A549 (cell line): Measurements from ENCODE around the gene PPM1J. TPM values are rescaled to one million over a fixed set of nuclear protein-coding genes. Genes with fewer than 3 reads are reported as not detected.

Experiments used
- ATAC-seq, 2 experiments: fragments of 200-7000 bp in 1 of 2; fragments of >200 bp in 1 of 2; cut with Nextera tagmentation in 1 of 2; cut with Tn5 transposase in 1 of 2; 3 replicates each; pipeline versions ENCODE4 v1.8.0 to v1.9.1; 2018 to 2020; ENCODE audit warnings: mild to moderate bottlenecking in 1 of 2, moderate library complexity in 1 of 2
- CTCF ChIA-PET: fragments of 300-600 bp; sonication (Branson Sonifier 250); formaldehyde crosslinking; extraction: SDS; loops from one replicate; lab custom pipeline; 2021; ENCODE audit warnings: antibody characterized with exemption, inconsistent platforms; lab: Yijun Ruan, JAX
- POLR2A ChIA-PET: fragments of 350-600 bp; formaldehyde crosslinking; extraction: SDS; loops from one replicate; lab custom pipeline; 2021; ENCODE audit warnings: antibody characterized with exemption, inconsistent platforms; lab: Yijun Ruan, JAX
- DNase-seq, 2 experiments: peaks; one replicate each; pipeline versions ENCODE4 v3.0.0 to v3.0.0-alpha.2; 2011 to 2016; ENCODE audit warnings: low read depth in 1 of 2, low spot score in 1 of 2
- FAIRE-seq: peaks from 2 replicates; lab custom pipeline; 2011; peaks lifted over from hg19 to GRCh38; lab: Jason Lieb, UNC
- H3K27ac ChIP-seq, 2 experiments: fragments of >200 bp; sonication (Bioruptor Twin); formaldehyde crosslinking; 3 replicates each; pipeline ENCODE4 v1.5.1; 2016 to 2017
- H3K4me1 ChIP-seq: fragments of >200 bp; sonication (Bioruptor Twin); formaldehyde crosslinking; 3 replicates; pipeline ENCODE4 v1.6.1; 2016
- H3K4me2 ChIP-seq: fragments of >200 bp; sonication (Bioruptor Twin); formaldehyde crosslinking; 3 replicates; pipeline ENCODE4 v1.6.1; 2016
- H3K4me3 ChIP-seq: fragments of >200 bp; sonication (Bioruptor Twin); formaldehyde crosslinking; 3 replicates; pipeline ENCODE4 v1.5.1; 2016
- H3K9me3 ChIP-seq: fragments of >200 bp; sonication (Bioruptor Twin); formaldehyde crosslinking; 3 replicates; pipeline ENCODE4 v1.6.1; 2016
- CBX2 ChIP-seq: fragments of 200-600 bp; sonication (generic); IDR thresholded peaks from 2 replicates; pipeline ENCODE4 v1.6.1; 2016; ENCODE audit warnings: low read depth, mild to moderate bottlenecking, borderline replicate concordance
- CHD4 ChIP-seq: fragments of 200-600 bp; sonication (generic); IDR thresholded peaks from 2 replicates; pipeline ENCODE4 v1.6.1; 2016; ENCODE audit warnings: antibody characterized with exemption, mild to moderate bottlenecking, borderline replicate concordance
- CTCF ChIP-seq: fragments of >200 bp; sonication (Bioruptor Twin); formaldehyde crosslinking; IDR thresholded peaks from 3 replicates; pipeline ENCODE4 v1.5.1; 2016
- FOXS1 ChIP-seq: fragments of 250-450 bp; sonication (Bioruptor Pico); IDR thresholded peaks from 2 replicates; pipeline ENCODE4 v1.5.0; 2020; ENCODE audit warnings: mild to moderate bottlenecking, moderate library complexity
- GATA3 ChIP-seq: IDR thresholded peaks from 2 replicates; pipeline ENCODE4 v1.6.1; 2012; ENCODE audit warnings: borderline replicate concordance
- HMGXB4 ChIP-seq: fragments of 250-450 bp; sonication (Bioruptor Pico); IDR thresholded peaks from 2 replicates; pipeline ENCODE4 v1.5.0; 2021; ENCODE audit warnings: mild to moderate bottlenecking, moderate library complexity, borderline replicate concordance
- JUNB ChIP-seq: fragments of >200 bp; sonication (Bioruptor Twin); formaldehyde crosslinking; IDR thresholded peaks from 2 replicates; pipeline ENCODE4 v1.6.1; 2016
- KDM1A ChIP-seq: fragments of 200-600 bp; sonication (generic); IDR thresholded peaks from 2 replicates; pipeline ENCODE4 v1.6.1; 2016; ENCODE audit warnings: low read depth, mild to moderate bottlenecking
- KDM5A ChIP-seq: fragments of 200-600 bp; sonication (generic); IDR thresholded peaks from 2 replicates; pipeline ENCODE4 v1.6.1; 2016; ENCODE audit warnings: antibody characterized with exemption, mild to moderate bottlenecking
- MAZ ChIP-seq: fragments of 150-350 bp; IDR thresholded peaks from 2 replicates; pipeline ENCODE4 v1.6.1; 2014; ENCODE audit warnings: antibody characterized with exemption, low read depth, low read length, borderline replicate concordance
- NFE2L2 ChIP-seq: fragments of 150-350 bp; conservative IDR thresholded peaks from 2 replicates; pipeline ENCODE4 v1.6.1; 2014; ENCODE audit warnings: low read length
- POLR2A ChIP-seq: IDR thresholded peaks from 2 replicates; pipeline ENCODE4 v1.6.1; 2012; ENCODE audit warnings: mild to moderate bottlenecking, low read length
- POLR2AphosphoS2 ChIP-seq: conservative IDR thresholded peaks from 2 replicates; pipeline ENCODE4 v1.6.1; 2012; ENCODE audit warnings: low read length, improper control_type of control experiment, inconsistent platforms
- RAD21 ChIP-seq, 2 experiments: fragments of >200 bp in 1 of 2; sonication (Bioruptor Twin) in 1 of 2; formaldehyde crosslinking in 1 of 2; IDR thresholded peaks in 1 of 2; conservative IDR thresholded peaks in 1 of 2; 2 replicates in 1 of 2; 3 replicates in 1 of 2; pipeline ENCODE4 v1.6.1; 2012 to 2018; ENCODE audit warnings: inconsistent platforms in 1 of 2
- RARB ChIP-seq: fragments of 250-450 bp; sonication (Bioruptor Pico); IDR thresholded peaks from 2 replicates; pipeline ENCODE4 v1.8.0; 2021; ENCODE audit warnings: mild to moderate bottlenecking, moderate library complexity
- SMC3 ChIP-seq: fragments of >200 bp; sonication (Bioruptor Twin); formaldehyde crosslinking; IDR thresholded peaks from 3 replicates; pipeline ENCODE4 v1.6.1; 2018; ENCODE audit warnings: inconsistent platforms
- SREBF2 ChIP-seq: fragments of 450-650 bp; IDR thresholded peaks from 2 replicates; pipeline ENCODE4 v1.6.1; 2014; ENCODE audit warnings: mild to moderate bottlenecking, moderate library complexity
- ZC3H11A ChIP-seq: fragments of 450-650 bp; IDR thresholded peaks from 2 replicates; pipeline ENCODE4 v1.6.1; 2014; ENCODE audit warnings: antibody characterized with exemption, mild to moderate bottlenecking
- ZNF302 ChIP-seq: fragments of 250-450 bp; sonication (Bioruptor Pico); IDR thresholded peaks from 2 replicates; pipeline ENCODE4 v1.9.0; 2021; ENCODE audit warnings: inconsistent platforms, mild to moderate bottlenecking, moderate library complexity
- WGBS: methylation state at CpG from one replicate; pipeline ENCODE4 v1.1.6; 2017; ENCODE audit errors: missing lambda C conversion rate; 5-methylcytosine and 5-hydroxymethylcytosine counted together
- polyA plus RNA-seq, 4 experiments: library from polyadenylated mRNA; depleted of rRNA in 3 of 4; stranded (reverse); fragments of >200 nt; fragmentation: RNase III in 1 of 4; extraction: RNeasy Plus Mini Kit Qiagen cat#74134 plus additional on column Dnase treatment in 1 of 4; gene quantifications; 2 replicates in 3 of 4; 3 replicates in 1 of 4; pipeline ENCODE4 v1.2.3, GENCODE V29; 2011 to 2017
- TF ChIP-seq, protein P1 (sequence below): IDR thresholded peaks from 2 replicates; pipeline ENCODE4 v1.6.1; 2012; ENCODE audit warnings: low read depth, borderline replicate concordance

Gene PPM1J
- polyA plus RNA-seq, 2 of the 4 experiments (the other 2 are of a cell fraction): 0.32 to 0.62 TPM

DNA sequence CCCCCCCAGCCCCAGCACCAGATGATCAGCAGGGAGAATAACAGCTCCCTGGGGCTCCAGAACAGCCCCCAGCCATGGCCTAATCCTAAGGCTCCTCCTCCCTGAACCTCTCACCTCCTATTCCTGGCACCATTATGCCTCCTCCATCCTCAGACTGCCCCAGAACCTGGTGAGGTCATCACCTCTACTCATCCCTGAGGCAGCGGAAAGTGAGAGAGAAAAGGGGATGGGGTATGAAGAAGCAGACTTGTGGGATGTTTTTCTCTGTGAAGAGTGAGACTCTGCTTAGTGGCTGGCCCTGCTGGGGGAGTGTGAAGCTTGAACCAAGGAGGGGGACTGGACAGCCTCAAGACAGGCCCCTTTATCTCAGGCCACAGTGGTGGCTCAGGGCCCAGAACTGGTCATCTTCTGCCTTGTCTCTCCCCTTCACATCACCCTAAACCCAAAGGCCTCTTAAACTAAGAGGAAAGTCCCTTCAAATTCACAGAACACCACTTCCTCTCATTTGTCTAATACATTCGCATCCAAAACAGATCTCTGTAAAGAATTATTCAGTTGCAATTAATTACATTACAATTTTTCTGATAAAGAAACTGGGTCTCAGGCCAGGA lies 2.2 kb upstream of the PPM1J start:
- FAIRE-seq (no peak), DNase-seq (no peak), ATAC-seq (no peak)
- 88% methylated on average over 2 of the region's 2 CpGs for WGBS
- CTCF ChIA-PET: interaction anchor here (0.8 to 18.0 kb wide), 26 partner anchors 9 to 1045 kb away, joined by 3 to 576 read pairs (median 9); partner anchors contain the start of genes LRIG2 and SLC16A1
- Histone ChIP-seq H3K27ac (no peak overlapping the region), H3K4me1 (peaks cover 4% of the 10 kb centered on the region; the same call in 2 of the 3 replicates), H3K4me2 (no peak overlapping the region), H3K4me3 (no peak overlapping the region), H3K9me3 (no peaks in the 10 kb centered on the region)
- TF ChIP-seq HMGXB4 (CRISPR knock-in tag) (no peak), CHD4 (no peak), SREBF2 (no peak), KDM1A (no peak), NFE2L2 (no peak), FOXS1 (CRISPR knock-in tag) (no peak), GATA3 (no peak), ZC3H11A (no peak), ZNF302 (CRISPR knock-in tag) (no peak), JUNB (no peak), MAZ (no peak), POLR2AphosphoS2 (no peak), POLR2A (no peak), RARB (CRISPR knock-in tag) (no peak), KDM5A (no peak), CBX2 (no peak), SMC3 (no peak)
- TF ChIP-seq, protein P1, sequence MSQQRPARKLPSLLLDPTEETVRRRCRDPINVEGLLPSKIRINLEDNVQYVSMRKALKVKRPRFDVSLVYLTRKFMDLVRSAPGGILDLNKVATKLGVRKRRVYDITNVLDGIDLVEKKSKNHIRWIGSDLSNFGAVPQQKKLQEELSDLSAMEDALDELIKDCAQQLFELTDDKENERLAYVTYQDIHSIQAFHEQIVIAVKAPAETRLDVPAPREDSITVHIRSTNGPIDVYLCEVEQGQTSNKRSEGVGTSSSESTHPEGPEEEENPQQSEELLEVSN: no peak
- POLR2A ChIA-PET: interaction anchor here (1.1 kb wide), 1 partner anchor 356 kb away, joined by 3 read pairs; the partner anchor contains the start of gene LRIG2

DNA sequence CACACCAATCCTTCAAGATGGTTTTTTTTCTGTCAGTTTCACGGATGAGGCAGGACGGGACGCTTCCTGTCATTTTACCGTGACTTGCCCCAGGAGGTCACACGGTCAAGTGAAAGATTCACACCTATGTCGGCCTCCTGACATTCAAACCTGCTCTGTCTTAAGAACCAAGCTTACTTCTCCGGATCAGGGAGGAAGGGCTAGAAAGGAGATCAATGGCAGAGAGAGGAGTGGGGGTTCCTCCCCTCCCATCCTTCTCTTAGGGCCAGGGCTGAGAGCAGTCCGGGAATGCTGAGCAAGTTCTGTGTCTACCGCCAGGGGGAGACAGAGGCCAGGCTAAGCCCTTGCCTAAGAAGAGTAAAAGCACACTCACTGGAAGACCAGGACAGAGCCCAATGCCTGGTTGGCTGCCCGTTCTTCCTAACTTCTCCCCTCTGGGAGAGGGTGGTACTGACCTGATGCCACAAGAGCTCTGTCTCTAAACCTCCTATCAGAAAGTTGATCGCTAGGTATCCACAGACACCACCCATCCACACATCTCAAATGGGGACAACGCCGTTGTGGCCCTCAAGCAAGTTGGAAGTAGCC lies 1.1 kb upstream of the PPM1J start:
- 16% methylated on average over 13 of the region's 13 CpGs for WGBS

More for the DNA sequence above, 1.1 kb upstream of the PPM1J start:
- TF ChIP-seq CHD4 (no peak), SMC3 (peak; percentile 75), RAD21 (conservative IDR thresholded peaks at IDR 0.05 in 1 of 2, IDR thresholded peaks at IDR 0.05 in 1 of 2) (peak; percentile 89 to 96), CTCF (peak; percentile 78)
- TF ChIP-seq, protein P1: no peak
- H3K4me3 ChIP-seq: peak overlapping the region; percentile 72
- peak; percentile 78 to 87 for DNase-seq
- H3K27ac ChIP-seq: no peak overlapping the region
- peaks cover 4% of the 10 kb centered on the region; the same call in 2 of the 3 replicates for H3K4me1 ChIP-seq
- POLR2A ChIA-PET: interaction anchor here (0.8 to 1.9 kb wide), 4 partner anchors 9 to 357 kb away, joined by 3 to 12 read pairs (median 4); partner anchors contain the start of genes LRIG2, RHOC and SLC16A1
- CTCF ChIA-PET: interaction anchor here (0.6 to 18.0 kb wide), 54 partner anchors 8 to 1046 kb away, joined by 3 to 576 read pairs (median 4); partner anchors contain the start of genes LRIG2, MOV10 and SLC16A1
- no peaks in the 10 kb centered on the region for H3K9me3 ChIP-seq
- peak overlapping the region; percentile 96 for H3K4me2 ChIP-seq
- no peak for FAIRE-seq
- peak; percentile 79 to 89 for ATAC-seq
